AG09319 (cell line): Measurements from ENCODE around the gene SOX9.

Source experiments
- DNase-seq: peaks from one replicate; pipeline ENCODE4 v3.0.0-alpha.2; 2010; ENCODE audit warnings: low read depth; ENCODE audit errors: extremely low read depth
- CTCF ChIP-seq: IDR thresholded peaks from 2 replicates; pipeline ENCODE4 v1.5.1; 2011; ENCODE audit warnings: low read depth, mild to moderate bottlenecking, inconsistent platforms, low read length, moderate library complexity

SOX9 gene

GRCh38 chr17:72100470-72100869 lies 20.4 kb upstream of the SOX9 start:
- DNase-seq: no peak
- no peak for TF ChIP-seq CTCF

GRCh38 chr17:72101526-72101925 lies 19.3 kb upstream of the SOX9 start:
- DNase-seq: no peak
- no peak for TF ChIP-seq CTCF

- DNase-seq: no peak
- TF ChIP-seq CTCF: no peak
These were observed 18.5 kb upstream of the SOX9 start for GRCh38 chr17:72102366-72102765.

GRCh38 chr17:72104164-72104862 lies 16.5 kb upstream of the SOX9 start:
- TF ChIP-seq CTCF: no peak
- no peak for DNase-seq

GRCh38 chr17:72104863-72105234 lies 16.0 kb upstream of the SOX9 start:
- no peak for TF ChIP-seq CTCF
- no peak for DNase-seq

GRCh38 chr17:72107100-72107499 lies 13.7 kb upstream of the SOX9 start:
- no peak for DNase-seq

More at GRCh38 chr17:72107100-72107499, 13.7 kb upstream of the SOX9 start:
- TF ChIP-seq CTCF: no peak
